Measurements from ENCODE around the gene SLC37A4.
"Not testable (repeated sequence)": the region's sequence is repeated elsewhere in the genome, so short reads cannot be mapped to it uniquely, and the experiment has no call there.

The SLC37A4 gene

DNA sequence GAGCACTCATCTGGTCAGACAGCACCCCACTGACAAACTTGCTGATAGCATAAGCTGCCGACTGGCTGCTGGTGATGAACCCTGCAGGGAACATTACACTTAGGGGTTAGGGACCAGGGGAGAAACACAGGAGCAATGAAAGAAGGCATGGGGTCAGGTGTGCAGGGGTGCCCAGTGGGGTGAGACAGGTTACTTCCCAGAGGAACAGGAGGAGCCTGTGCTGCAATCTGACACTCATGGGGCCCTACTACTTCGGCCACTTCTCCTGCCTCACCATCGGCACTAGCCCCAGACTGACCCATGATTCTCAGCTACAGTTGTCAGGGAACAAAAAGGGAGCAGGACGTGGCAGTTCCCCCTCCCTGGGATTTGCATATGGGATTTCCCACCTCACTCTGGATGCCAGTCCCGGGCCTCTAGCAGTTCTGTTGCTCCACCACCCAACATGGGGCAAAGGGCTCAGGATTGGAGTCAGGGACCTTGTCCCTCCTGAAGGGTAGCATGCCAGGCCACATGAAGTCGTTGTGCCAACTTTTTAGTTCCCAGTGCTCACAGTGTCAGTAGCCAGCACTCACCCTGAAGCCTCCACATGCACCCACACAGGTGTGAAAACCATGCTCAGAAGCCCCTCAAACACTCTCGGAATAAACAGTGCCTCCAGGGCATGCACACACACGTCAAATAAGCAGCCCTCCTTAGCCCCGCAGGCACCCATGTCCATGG is 2.2 kb downstream of the SLC37A4 start:
- DNase-seq (ENCODE audit: low spot score in 2 of 2) (no peak), ATAC-seq (no peak)
- Mint-ChIP-seq H3K4me1 (peaks cover 42% of the 10 kb centered on the region), H3K4me3 (peak overlapping the region; percentile 80), H3K27ac (peak overlapping the region; percentile 83), H3K9me3 (no peaks in the 10 kb centered on the region), H3K36me3 (peaks cover 47% of the 10 kb centered on the region)

DNA sequence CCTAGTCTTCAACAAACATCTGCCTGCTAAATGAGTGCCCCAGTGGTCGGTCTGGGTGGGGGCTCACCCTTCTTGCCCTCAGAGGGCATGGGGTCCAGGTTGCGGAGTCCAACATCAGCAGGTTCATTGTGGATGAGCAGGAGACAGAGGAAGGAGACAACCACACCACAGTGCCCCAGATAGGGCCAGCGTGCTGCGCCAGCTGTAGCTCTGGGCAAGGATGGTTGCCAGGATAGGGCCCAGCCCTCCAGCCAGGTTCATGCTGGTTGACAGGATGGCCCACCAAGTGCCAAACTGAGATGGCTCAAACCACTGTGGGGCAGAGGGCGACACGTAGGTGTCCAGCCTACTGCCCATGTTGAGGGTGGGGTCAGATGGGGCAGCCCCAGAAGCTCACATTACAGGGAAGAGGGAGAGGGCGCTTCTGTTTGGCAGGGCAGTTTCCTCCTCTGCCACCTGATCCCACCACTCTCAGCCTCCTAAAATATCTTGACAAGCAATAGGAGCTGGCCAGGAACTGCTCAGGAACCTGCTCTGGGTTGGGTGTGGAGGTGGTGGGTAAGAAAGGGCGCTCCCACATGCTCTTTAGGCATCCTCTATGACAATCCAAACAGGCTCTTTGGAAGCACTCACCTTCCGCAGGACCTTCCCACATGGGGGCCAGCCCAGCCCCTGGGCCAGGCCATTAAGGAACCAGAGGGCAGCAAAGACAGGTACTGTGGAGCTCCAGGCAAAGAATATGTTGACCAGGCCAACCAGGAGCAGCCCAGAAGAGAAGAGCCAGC is 2.9 kb downstream of the SLC37A4 start:
- ATAC-seq (no peak), DNase-seq (ENCODE audit: low spot score in 2 of 2) (no peak)
- H3K4me3 Mint-ChIP-seq: no peak overlapping the region
- peaks cover 46% of the 10 kb centered on the region for H3K4me1 Mint-ChIP-seq
- H3K36me3 Mint-ChIP-seq: peaks cover 54% of the 10 kb centered on the region
- no peaks in the 10 kb centered on the region for H3K9me3 Mint-ChIP-seq
- H3K27ac Mint-ChIP-seq: peak overlapping the region; percentile 34

DNA sequence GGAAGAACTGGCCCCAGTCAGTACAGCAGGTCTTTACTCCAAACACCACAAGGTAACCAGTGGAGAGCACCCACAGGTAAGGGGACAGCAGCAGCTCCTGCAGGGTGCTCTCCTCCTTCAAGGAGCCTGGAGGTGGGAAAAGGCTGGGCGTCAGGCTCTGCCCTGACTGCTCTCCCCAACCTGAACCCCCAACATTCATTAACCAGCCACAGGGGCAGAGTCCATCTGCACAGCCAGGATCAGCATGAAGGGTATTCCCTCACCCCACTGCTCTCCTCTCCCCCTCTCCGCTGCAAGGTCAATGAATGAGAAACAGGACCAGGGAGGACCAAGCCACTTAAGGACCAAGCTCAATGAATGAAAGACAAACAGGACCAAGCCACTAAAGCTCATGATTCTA is 3.7 kb downstream of the SLC37A4 start:
- Mint-ChIP-seq H3K27ac (peak overlapping the region; percentile 34), H3K4me3 (no peak overlapping the region), H3K4me1 (peaks cover 46% of the 10 kb centered on the region), H3K9me3 (no peaks in the 10 kb centered on the region), H3K36me3 (peaks cover 62% of the 10 kb centered on the region)
- ATAC-seq (no peak), DNase-seq (ENCODE audit: low spot score in 2 of 2) (no peak)

DNA sequence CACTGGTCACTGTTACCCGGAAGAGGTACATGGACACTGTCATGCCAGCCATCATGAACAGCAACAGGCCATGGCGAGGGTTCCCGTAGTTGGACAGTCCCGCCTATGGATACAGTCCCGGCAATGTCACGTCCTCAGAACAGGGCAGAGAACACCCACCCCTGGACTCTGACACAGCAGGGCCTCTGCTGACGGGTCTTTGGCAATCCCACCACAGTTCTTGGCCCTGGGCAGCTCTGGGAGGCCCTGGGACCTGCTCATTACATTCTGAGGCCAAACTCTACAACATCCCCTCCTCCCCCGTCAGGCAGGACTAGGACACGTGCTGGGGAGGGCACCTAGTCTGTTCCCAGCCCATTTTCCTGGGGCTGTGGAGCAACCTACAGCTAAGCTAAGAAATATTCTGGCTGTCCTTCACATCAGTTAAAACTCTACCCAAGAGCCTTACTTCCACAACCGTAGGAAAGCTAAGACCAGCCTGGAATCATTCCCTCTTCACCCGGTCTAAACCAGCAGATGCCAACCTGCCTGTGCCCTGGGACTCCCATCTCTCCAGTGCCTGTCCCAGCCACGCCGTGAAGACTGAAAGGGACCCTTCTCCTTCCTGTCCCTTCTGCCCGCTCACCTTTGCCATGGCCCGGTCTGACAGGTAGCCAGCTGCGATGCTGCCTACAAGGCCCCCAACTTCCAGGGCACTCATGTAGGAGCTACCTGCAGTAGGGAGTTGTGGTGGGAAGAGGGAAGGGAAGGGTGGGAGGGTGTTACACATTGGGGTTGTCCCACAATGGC is 4.5 kb downstream of the SLC37A4 start:
- Mint-ChIP-seq H3K36me3 (peaks cover 70% of the 10 kb centered on the region), H3K4me1 (peaks cover 46% of the 10 kb centered on the region), H3K4me3 (no peak overlapping the region), H3K9me3 (no peaks in the 10 kb centered on the region), H3K27ac (peak overlapping the region; percentile 78)
- ATAC-seq (no peak), DNase-seq (ENCODE audit: low spot score in 2 of 2) (no peak)

DNA sequence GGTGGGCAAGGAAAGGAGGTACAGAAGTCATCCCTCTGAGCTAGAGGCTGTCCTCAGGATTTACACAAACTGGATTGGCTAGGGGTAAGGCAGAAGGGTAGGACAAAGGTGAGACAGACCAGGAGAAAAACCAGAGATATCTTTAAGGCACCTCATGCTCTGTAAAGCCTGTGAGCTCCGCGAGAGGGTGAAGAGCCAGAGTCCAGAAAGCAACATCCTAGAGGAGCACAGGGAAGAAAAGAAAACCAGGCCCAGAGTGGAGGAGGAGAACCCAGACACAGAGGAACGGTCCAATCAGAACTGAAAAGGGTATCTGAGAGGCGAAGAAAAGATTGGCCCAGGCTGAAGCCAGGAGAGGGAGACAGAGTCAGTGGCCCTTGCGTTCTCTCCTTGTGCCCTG is 5.1 kb downstream of the SLC37A4 start:
- H3K4me3 Mint-ChIP-seq: no peak overlapping the region
- H3K36me3 Mint-ChIP-seq: peaks cover 76% of the 10 kb centered on the region
- no peak for DNase-seq (ENCODE audit: low spot score in 2 of 2)
- peaks cover 46% of the 10 kb centered on the region for H3K4me1 Mint-ChIP-seq
- H3K9me3 Mint-ChIP-seq: no peaks in the 10 kb centered on the region
- no peak for ATAC-seq
- H3K27ac Mint-ChIP-seq: peak overlapping the region; percentile 78

DNA sequence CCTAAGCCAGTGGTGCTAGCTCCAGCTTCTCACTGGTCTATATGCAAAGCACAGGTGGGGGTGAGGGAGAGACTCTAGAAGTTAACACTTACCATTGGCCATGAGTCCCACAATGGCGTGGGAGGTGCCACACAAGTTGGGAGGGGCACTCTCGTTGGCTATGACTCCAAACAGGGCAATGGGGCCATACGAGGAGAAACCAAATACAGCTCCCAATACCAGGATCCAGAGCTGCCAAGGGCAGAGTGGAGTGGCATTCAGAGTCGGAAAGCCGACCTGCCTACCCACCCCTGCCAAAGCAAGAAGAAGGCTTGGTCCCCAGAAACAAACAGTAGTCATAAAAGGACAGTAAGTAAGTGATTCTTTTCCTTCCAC is 5.6 kb downstream of the SLC37A4 start:
- DNase-seq (ENCODE audit: low spot score in 2 of 2): no peak
- no peak for ATAC-seq
- Mint-ChIP-seq H3K4me1 (peaks cover 49% of the 10 kb centered on the region), H3K27ac (peak overlapping the region; percentile 78), H3K36me3 (peaks cover 81% of the 10 kb centered on the region), H3K9me3 (no peaks in the 10 kb centered on the region), H3K4me3 (no peak overlapping the region)

DNA sequence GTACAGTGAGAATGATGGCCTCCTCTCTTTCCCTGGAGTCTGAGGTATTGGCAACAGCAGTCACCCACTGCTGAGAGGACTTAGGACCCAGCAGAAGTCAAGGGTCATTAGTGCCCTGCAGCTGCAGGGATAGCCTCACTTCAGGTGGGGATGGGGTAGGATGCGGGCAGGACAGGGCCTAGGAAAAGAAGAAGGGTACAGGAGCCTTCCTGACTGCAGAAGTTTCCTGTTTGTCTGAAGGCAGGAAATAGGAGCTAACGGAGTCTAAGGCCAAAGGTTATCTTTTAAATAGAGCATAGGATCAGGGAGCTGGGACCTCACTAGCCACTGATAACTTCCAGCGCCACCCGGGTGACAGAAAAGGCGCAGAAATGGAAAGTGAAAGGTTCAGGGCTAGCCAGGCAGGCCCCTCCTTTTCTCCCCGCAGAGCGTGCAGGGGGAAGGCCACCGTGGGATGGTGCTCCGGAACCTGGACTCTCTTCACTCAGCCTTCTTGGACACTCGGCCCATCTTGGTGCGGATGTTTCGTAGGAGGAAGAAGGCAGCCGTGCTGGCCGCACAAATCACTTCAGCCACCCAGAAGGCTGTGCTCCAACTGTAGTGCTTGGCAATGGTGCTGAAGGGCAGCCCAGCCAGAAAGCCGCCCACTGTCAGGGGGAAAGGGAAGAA is 6.1 kb downstream of the SLC37A4 start:
- peak overlapping the region; percentile 78 for H3K27ac Mint-ChIP-seq
- no peak overlapping the region for H3K4me3 Mint-ChIP-seq
- ATAC-seq (no peak), DNase-seq (ENCODE audit: low spot score in 2 of 2) (no peak)
- H3K9me3 Mint-ChIP-seq: no peaks in the 10 kb centered on the region
- peaks cover 85% of the 10 kb centered on the region for H3K36me3 Mint-ChIP-seq
- H3K4me1 Mint-ChIP-seq: peaks cover 49% of the 10 kb centered on the region

DNA sequence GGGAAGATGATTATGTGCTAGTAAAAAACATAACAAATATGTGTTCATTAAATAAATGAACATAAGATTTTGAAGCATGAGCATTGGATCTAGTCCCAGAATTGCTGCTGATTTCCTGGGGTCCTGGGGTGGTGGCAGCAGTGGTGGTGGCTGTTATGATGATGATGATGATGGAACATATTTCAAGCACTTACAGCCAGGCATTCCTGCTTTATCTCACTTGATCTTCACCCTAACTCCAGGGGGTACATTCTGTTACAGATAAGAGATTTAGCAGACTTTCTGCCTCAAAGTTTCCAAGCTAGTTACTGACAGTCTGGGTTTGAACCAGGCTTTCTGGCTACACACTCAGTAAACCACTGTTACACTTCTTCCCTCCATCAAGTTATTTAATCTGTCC is 6.9 kb downstream of the SLC37A4 start:
- DNase-seq (ENCODE audit: low spot score in 2 of 2) (no peak), ATAC-seq (no peak)
- no peak overlapping the region for H3K4me3 Mint-ChIP-seq
- H3K4me1 Mint-ChIP-seq: peaks cover 41% of the 10 kb centered on the region
- H3K9me3 Mint-ChIP-seq: no peaks in the 10 kb centered on the region
- H3K27ac Mint-ChIP-seq: peak overlapping the region; percentile 50
- peaks cover 84% of the 10 kb centered on the region for H3K36me3 Mint-ChIP-seq

DNA sequence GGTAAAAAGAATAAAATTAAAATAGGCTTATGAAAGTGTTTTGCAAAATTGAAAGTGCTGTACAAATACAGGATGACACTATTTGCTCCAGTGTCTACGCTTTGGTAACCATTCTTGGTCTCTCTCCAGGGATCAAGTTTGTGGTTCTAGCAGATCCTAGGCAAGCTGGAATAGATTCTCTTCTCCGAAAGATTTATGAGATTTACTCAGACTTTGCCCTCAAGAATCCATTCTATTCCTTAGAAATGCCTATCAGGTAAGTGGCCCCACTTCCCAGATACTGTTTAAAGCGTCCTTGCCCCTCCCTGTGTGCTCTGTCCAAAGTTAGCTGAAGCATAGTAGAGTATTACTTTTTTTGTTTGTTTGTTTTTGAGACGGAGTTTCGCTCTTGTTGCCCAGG is 9.0 kb downstream of the SLC37A4 start:
- Mint-ChIP-seq H3K9me3 (no peaks in the 10 kb centered on the region), H3K4me1 (peaks cover 29% of the 10 kb centered on the region), H3K27ac (peak overlapping the region; percentile 50), H3K36me3 (peaks cover 98% of the 10 kb centered on the region), H3K4me3 (no peak overlapping the region)
- ATAC-seq: no peak
- DNase-seq (ENCODE audit: low spot score in 2 of 2): no peak

DNA sequence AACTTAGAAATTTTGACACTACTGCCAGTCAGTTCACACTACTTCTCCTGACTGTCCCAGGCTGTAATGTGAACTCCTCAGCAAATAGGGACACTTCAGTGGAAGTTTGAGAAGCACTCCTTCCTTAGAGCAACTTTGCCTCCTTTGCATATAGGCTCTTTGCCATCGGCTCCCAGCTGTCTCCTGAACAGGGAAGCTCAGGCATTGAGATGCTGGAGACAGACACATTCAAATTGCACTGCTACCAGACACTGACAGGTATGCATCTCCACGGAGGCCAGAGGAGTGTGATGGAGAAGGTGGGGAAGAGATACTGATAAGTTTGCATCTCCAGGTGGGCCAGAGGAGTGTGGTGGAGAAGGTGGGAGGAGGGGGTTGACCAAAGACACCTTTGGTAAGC is 10.7 kb downstream of the SLC37A4 start:
- Mint-ChIP-seq H3K4me3 (peak overlapping the region; percentile 98), H3K27ac (peak overlapping the region; percentile 99), H3K4me1 (peaks cover 37% of the 10 kb centered on the region), H3K9me3 (no peaks in the 10 kb centered on the region), H3K36me3 (peaks cover 98% of the 10 kb centered on the region)
- DNase-seq (ENCODE audit: low spot score in 2 of 2) (no peak), ATAC-seq (no peak)

DNA sequence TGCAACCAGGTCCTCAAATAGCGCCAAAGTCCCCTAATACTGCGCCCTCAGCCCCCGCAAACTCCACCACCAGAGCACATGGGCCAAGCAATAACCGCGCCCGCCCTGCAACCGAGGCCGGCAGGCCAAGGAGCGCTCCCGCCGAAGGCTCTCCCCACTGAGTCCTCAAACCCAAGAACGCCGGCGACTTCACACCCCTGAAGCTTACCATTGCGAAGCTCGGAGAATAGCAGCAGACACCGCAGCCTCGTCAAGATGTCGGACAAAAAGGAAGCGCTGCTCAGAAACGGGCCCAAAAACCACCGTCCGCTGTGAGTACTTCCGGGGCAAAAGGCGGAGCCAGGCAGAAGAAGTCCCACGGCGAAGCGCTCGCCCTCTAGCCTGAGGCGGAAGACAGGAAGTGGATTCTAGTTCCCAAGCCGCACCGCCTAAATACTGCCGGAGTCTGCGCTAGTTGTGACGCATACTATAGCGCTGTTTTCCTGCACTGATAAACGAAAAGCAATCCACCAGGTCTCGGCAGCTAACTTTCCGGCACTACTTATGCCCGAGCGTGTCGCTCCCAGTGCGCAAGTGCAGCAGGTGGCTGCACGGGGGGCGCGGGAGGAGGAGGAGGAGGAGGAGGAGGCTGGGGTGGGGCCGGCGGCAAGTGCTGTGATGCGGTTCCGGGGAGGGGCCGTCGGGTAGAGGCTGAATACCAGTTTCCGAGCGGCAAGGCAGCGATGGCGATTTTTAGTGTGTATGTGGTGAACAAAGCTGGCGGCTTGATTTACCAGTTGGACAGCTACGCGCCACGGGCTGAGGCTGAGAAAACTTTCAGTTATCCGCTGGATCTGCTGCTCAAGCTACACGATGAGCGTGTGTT is 12.4 kb downstream of the SLC37A4 start, which contains the start of the genes RPS25 and TRAPPC4:
TSS of gene RPS25 (minus strand) at position 270 of the 865 bp plus-strand sequence. CDS start at position 211, 59 bp downstream.
TSS of gene TRAPPC4 (plus strand) at position 693 of the 865 bp plus-strand sequence. CDS start at position 723, 30 bp downstream.
- ATAC-seq (peak; percentile 95), DNase-seq (ENCODE audit: low spot score in 2 of 2) (peak; percentile 81 to 96)
- Mint-ChIP-seq H3K4me1 (peaks cover 22% of the 10 kb centered on the region), H3K9me3 (no peaks in the 10 kb centered on the region), H3K27ac (peak within 1 kb of the TSS; percentile 99), H3K36me3 (peaks cover 98% of the 10 kb centered on the region), H3K4me3 (peak within 1 kb of the TSS; percentile 98)

DNA sequence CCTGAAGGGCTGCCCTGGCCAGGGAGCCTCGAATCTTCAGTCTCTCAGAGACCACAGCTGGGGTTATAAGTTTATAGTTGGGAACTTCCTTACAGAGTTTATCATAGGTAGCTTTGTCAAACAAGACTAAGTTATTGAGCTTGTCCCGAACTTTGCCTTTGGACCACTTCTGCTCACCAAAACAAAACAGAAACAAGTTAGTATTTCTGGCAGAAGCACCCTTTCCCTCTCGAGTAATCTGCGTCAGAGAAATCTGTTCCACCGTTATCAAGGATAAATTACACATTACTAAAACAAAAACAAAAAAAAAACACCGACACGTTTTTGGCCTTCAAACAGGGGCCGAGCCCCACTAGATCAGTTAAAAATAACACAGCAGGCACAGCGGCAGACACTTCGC is 13.3 kb downstream of the SLC37A4 start:
- not testable (repeated sequence) for DNase-seq (ENCODE audit: low spot score in 2 of 2); H3K9me3 Mint-ChIP-seq; ATAC-seq
- H3K36me3 Mint-ChIP-seq: peaks cover 98% of the 10 kb centered on the region
- H3K4me3 Mint-ChIP-seq: peak overlapping the region; percentile 98
- peaks cover 20% of the 10 kb centered on the region for H3K4me1 Mint-ChIP-seq
- H3K27ac Mint-ChIP-seq: peak overlapping the region; percentile 99

DNA sequence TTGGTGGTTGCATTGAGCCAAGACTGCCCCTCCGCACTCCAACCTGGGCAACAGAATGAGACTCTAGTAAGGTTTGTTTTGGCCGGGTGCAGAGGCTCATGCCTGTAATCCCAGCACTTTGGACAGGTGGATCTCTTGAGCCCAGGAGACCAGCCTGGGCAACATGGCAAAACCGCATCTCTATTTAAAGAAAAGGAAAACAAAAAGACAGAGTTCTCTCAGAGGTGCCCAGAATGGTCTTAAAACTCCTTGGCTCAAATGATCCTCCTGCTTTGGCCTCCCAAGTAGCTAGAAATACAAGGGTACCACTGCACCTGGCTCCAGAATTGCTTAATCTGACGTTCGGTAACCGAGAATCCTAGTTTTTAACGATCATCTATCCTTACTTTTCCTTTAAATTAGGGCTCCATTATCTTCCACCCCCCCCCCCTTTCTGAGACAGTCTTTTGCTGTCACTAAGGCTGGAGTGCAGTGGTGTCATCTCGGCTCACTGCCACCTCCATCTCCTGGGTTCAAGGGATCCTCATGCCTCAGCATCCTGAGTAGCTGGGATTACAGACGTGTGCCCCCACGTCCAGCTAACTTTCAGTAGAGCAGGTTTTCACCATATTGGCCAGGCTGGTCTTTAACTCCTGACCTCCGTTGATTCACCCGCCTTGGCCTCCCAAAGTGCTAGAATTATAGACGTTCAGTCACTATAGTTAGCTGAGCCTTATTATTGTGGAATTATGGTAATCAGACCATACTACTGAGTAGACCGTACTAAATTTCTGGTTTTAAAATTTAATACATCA is 14.3 kb downstream of the SLC37A4 start:
- peak overlapping the region; percentile 99 for H3K27ac Mint-ChIP-seq
- DNase-seq (ENCODE audit: low spot score in 2 of 2) (no peak), ATAC-seq (no peak)
- H3K4me3 Mint-ChIP-seq: peak overlapping the region; percentile 98
- H3K36me3 Mint-ChIP-seq: peaks cover 98% of the 10 kb centered on the region
- H3K9me3 Mint-ChIP-seq: no peaks in the 10 kb centered on the region
- peaks cover 20% of the 10 kb centered on the region for H3K4me1 Mint-ChIP-seq

All from stimulated activated effector memory CD8-positive, alpha-beta T cell treated with anti-CD3 and anti-CD28 coated beads, Interleukin-12 subunit alpha, Interleukin-12 subunit beta, amount 100 ng/mL, for 72 hours (primary cell).